ENCODE measurements around the gene LMF1.

Gene LMF1

GRCh38 chr16:876523-877241, 94.1 kb downstream of the LMF1 start:
- DNase-seq = no peak

GRCh38 chr16:876041-876335, 94.8 kb downstream of the LMF1 start:
- no peak for DNase-seq

- no peak for DNase-seq
Observed at GRCh38 chr16:875182-876040, 95.4 kb downstream of the LMF1 start.

- DNase-seq = no peak
Observed at GRCh38 chr16:874366-875181, 96.2 kb downstream of the LMF1 start.

GRCh38 chr16:873889-874288, 96.9 kb downstream of the LMF1 start:
- DNase-seq = no peak

GRCh38 chr16:873243-873661, 97.5 kb downstream of the LMF1 start:
- no peak for DNase-seq

GRCh38 chr16:872436-873242, 98.1 kb downstream of the LMF1 start:
- DNase-seq = no peak

GRCh38 chr16:871562-872345, 99.0 kb downstream of the LMF1 start:
- no peak for DNase-seq

- no peak for DNase-seq
Observed at GRCh38 chr16:870856-871561, 99.8 kb downstream of the LMF1 start.

GRCh38 chr16:869823-870641, 100.8 kb downstream of the LMF1 start:
- no peak for DNase-seq

GRCh38 chr16:868846-869822, 101.7 kb downstream of the LMF1 start:
- DNase-seq = no peak

GRCh38 chr16:868386-868755, 102.4 kb downstream of the LMF1 start:
- no peak for DNase-seq

GRCh38 chr16:867421-868385, 103.1 kb downstream of the LMF1 start:
- no peak for DNase-seq

GRCh38 chr16:866252-866896, 104.4 kb downstream of the LMF1 start:
- no peak for DNase-seq

GRCh38 chr16:865026-865425, 105.8 kb downstream of the LMF1 start:
- no peak for DNase-seq

- no peak for DNase-seq
Observed at GRCh38 chr16:861446-861845, 109.3 kb downstream of the LMF1 start.

- DNase-seq = no peak
Observed at GRCh38 chr16:860891-861290, 109.9 kb downstream of the LMF1 start.

All from cortex of kidney (tissue), 1 donor.